H1 (cell line): ENCODE data around the gene RNF41. TPM values are rescaled to one million over a fixed set of nuclear protein-coding genes. Genes with fewer than 3 reads are reported as not detected.

Source experiments
- CTCF ChIA-PET: fragments of 300-600 bp; sonication (Branson Sonifier 250); formaldehyde crosslinking; loops from one replicate; lab custom pipeline; 2021; ENCODE audit not compliant: partially characterized antibody; lab: Charles Lee
- POLR2A ChIA-PET: fragments of 300-600 bp; sonication (Branson Sonifier 250); formaldehyde crosslinking; loops from one replicate; lab custom pipeline; 2021; ENCODE audit warnings: inconsistent platforms; ENCODE audit not compliant: partially characterized antibody; lab: Charles Lee
- DNase-seq, 2 experiments: peaks; one replicate each; pipeline versions ENCODE4 v3.0.0 to v3.0.0-alpha.2; 2010 to 2022; ENCODE audit warnings: low spot score in 2 of 2, low read depth in 1 of 2, mixed read lengths in 1 of 2
- FAIRE-seq: peaks from 2 replicates; lab custom pipeline; 2011; peaks lifted over from hg19 to GRCh38; lab: Jason Lieb, UNC
- H2AFZ ChIP-seq: 2 replicates; pipeline ENCODE4 v1.8.1; 2012; ENCODE audit warnings: low read length, inconsistent platforms
- H2AK5ac ChIP-seq: 2 replicates; pipeline ENCODE4 v1.6.1; 2013; ENCODE audit warnings: low read depth, low read length
- H2BK120ac ChIP-seq: replicated peaks from 2 replicates; pipeline ENCODE3; 2013; ENCODE audit warnings: low read depth, low read length, inconsistent platforms
- H2BK12ac ChIP-seq: 2 replicates; pipeline ENCODE4 v1.6.1; 2013; ENCODE audit warnings: low read depth, low read length
- H2BK15ac ChIP-seq: 2 replicates; pipeline ENCODE4 v1.6.1; 2013; ENCODE audit warnings: low read length
- H2BK20ac ChIP-seq: 2 replicates; pipeline ENCODE4 v1.6.1; 2013; ENCODE audit warnings: low read length
- H2BK5ac ChIP-seq: 2 replicates; pipeline ENCODE4 v1.6.1; 2013; ENCODE audit warnings: low read depth, low read length
- H3K14ac ChIP-seq: 2 replicates; pipeline ENCODE4 v1.6.1; 2013; ENCODE audit warnings: inconsistent platforms; ENCODE audit not compliant: insufficient read length
- H3K18ac ChIP-seq: 2 replicates; pipeline ENCODE4 v1.6.1; 2013; ENCODE audit warnings: low read length; ENCODE audit errors: extremely low read depth
- H3K23ac ChIP-seq: 2 replicates; pipeline ENCODE4 v1.6.1; 2013; ENCODE audit warnings: inconsistent platforms; ENCODE audit not compliant: insufficient read length
- H3K23me2 ChIP-seq: 2 replicates; pipeline ENCODE4 v1.6.1; 2013; ENCODE audit warnings: low read depth, low read length
- H3K27ac ChIP-seq: 2 replicates; pipeline ENCODE4 v1.6.1; 2011; ENCODE audit warnings: low read depth, low read length, inconsistent platforms
- H3K27me3 ChIP-seq, 4 experiments: replicated peaks in 1 of 4; 1 replicate in 1 of 4; 2 replicates in 3 of 4; pipeline versions ENCODE4 v1.6.1 to v1.8.1; 2011 to 2013; ENCODE audit warnings: low read length in 3 of 4, mild to moderate bottlenecking in 3 of 4, inconsistent platforms in 2 of 4, mixed read lengths in 2 of 4, moderate library complexity in 1 of 4; ENCODE audit not compliant: control insufficient read depth in 3 of 4, insufficient read depth in 3 of 4; ENCODE audit errors: extremely low read depth in 1 of 4
- H3K36me3 ChIP-seq, 4 experiments: 2 replicates each; pipeline versions ENCODE4 v1.6.1 to v1.8.1; 2011 to 2013; ENCODE audit warnings: mild to moderate bottlenecking in 4 of 4, low read length in 3 of 4, moderate library complexity in 2 of 4, control low read depth in 1 of 4, inconsistent platforms in 1 of 4; ENCODE audit not compliant: insufficient read depth in 4 of 4, control insufficient read depth in 2 of 4
- H3K4ac ChIP-seq: replicated peaks from 2 replicates; pipeline ENCODE3; 2013; ENCODE audit warnings: low read length, low read depth, mixed read lengths, inconsistent platforms; ENCODE audit not compliant: insufficient read length
- H3K4me1 ChIP-seq, 4 experiments: replicated peaks in 1 of 4; 1 replicate in 1 of 4; 2 replicates in 3 of 4; pipeline versions ENCODE4 v1.6.1 to v1.8.1; 2011 to 2013; ENCODE audit warnings: low read length in 3 of 4, inconsistent platforms in 2 of 4, mixed read lengths in 1 of 4; ENCODE audit not compliant: insufficient read depth in 4 of 4, control insufficient read depth in 3 of 4
- H3K4me2 ChIP-seq, 2 experiments: 2 replicates each; pipeline versions ENCODE4 v1.6.1 to v1.8.1; 2011 to 2013; ENCODE audit warnings: low read depth in 2 of 2, low read length in 2 of 2, control low read depth in 1 of 2, inconsistent platforms in 1 of 2, mild to moderate bottlenecking in 1 of 2; ENCODE audit not compliant: insufficient read depth in 1 of 2
- H3K4me3 ChIP-seq, 4 experiments: fragments of 200-600, 300-600 bp in 1 of 4; sonication (generic), shearing (Covaris generic), sonication (Bioruptor Twin) in 1 of 4; 2 replicates each; pipeline versions ENCODE4 v1.5.1 to v1.8.1; 2011 to 2016; ENCODE audit warnings: low read length in 4 of 4, low read depth in 3 of 4, control low read depth in 2 of 4, inconsistent platforms in 2 of 4, mild to moderate bottlenecking in 2 of 4, mixed read lengths in 1 of 4, moderate library complexity in 1 of 4; ENCODE audit not compliant: insufficient read depth in 2 of 4; ENCODE audit errors: extremely low read depth in 1 of 4
- H3K56ac ChIP-seq: replicated peaks from 2 replicates; pipeline ENCODE3; 2013; ENCODE audit warnings: low read depth, mild to moderate bottlenecking, mixed read lengths, low read length, inconsistent platforms; ENCODE audit not compliant: insufficient read length
- H3K79me1 ChIP-seq: 2 replicates; pipeline ENCODE4 v1.6.1; 2013; ENCODE audit warnings: low read depth, low read length, control low read depth
- H3K79me2 ChIP-seq, 2 experiments: 2 replicates each; pipeline versions ENCODE4 v1.6.1 to v1.8.1; 2012 to 2013; ENCODE audit warnings: low read length in 2 of 2, mild to moderate bottlenecking in 2 of 2, inconsistent platforms in 1 of 2; ENCODE audit not compliant: insufficient read depth in 2 of 2, control insufficient read depth in 1 of 2
- H3K9ac ChIP-seq, 4 experiments: replicated peaks in 1 of 4; 1 replicate in 1 of 4; 2 replicates in 3 of 4; pipeline versions ENCODE4 v1.6.1 to v1.8.1; 2011 to 2013; ENCODE audit warnings: low read depth in 3 of 4, low read length in 3 of 4, control low read depth in 2 of 4, mild to moderate bottlenecking in 2 of 4, moderate library complexity in 2 of 4, inconsistent platforms in 1 of 4; ENCODE audit errors: extremely low read depth in 1 of 4
- H3K9me3 ChIP-seq, 2 experiments: 2 replicates each; pipeline versions ENCODE4 v1.6.1 to v1.8.1; 2012 to 2013; ENCODE audit warnings: mild to moderate bottlenecking in 2 of 2, moderate library complexity in 2 of 2, control low read depth in 1 of 2, inconsistent platforms in 1 of 2, low read depth in 1 of 2, low read length in 1 of 2, mixed read lengths in 1 of 2; ENCODE audit not compliant: insufficient read depth in 2 of 2
- H4K20me1 ChIP-seq, 2 experiments: replicated peaks in 1 of 2; 2 replicates each; pipeline versions ENCODE3 to v1.8.1; 2011 to 2013; ENCODE audit warnings: inconsistent platforms in 2 of 2, low read length in 2 of 2, mild to moderate bottlenecking in 1 of 2; ENCODE audit not compliant: insufficient read depth in 2 of 2, control insufficient read depth in 1 of 2
- H4K5ac ChIP-seq: 2 replicates; pipeline ENCODE4 v1.6.1; 2013; ENCODE audit warnings: low read length, low read depth, mixed read lengths, inconsistent platforms; ENCODE audit not compliant: insufficient read length
- H4K8ac ChIP-seq: 2 replicates; pipeline ENCODE4 v1.8.0; 2013; ENCODE audit warnings: mild to moderate bottlenecking, moderate library complexity, low read length, inconsistent platforms; ENCODE audit not compliant: insufficient read depth; ENCODE audit errors: extremely low read depth
- H4K91ac ChIP-seq: replicated peaks from 2 replicates; pipeline ENCODE3; 2013; ENCODE audit warnings: low read length, mixed read lengths, inconsistent platforms; ENCODE audit not compliant: insufficient read length
- MAFK ChIP-seq: IDR thresholded peaks from 2 replicates; pipeline ENCODE4 v1.6.1; 2012; ENCODE audit warnings: low read depth, mild to moderate bottlenecking, improper control_type of control experiment, low read length
- POLR2AphosphoS5 ChIP-seq: IDR thresholded peaks from 2 replicates; pipeline ENCODE4 v1.6.1; 2011; ENCODE audit warnings: low read depth, low read length
- WGBS, 2 experiments: shearing (Covaris generic) in 1 of 2; methylation state at CpG; one replicate each; pipeline versions ENCODE4 v1.1.6 to v1.1.7; 2013 to 2015; ENCODE audit warnings: low lambda C conversion rate in 2 of 2, mixed read lengths in 2 of 2, inconsistent platforms in 1 of 2, low coverage in 1 of 2, missing lambda C conversion rate in 1 of 2; ENCODE audit not compliant: insufficient replicate concordance in 2 of 2, insufficient coverage in 1 of 2, insufficient read length in 1 of 2; ENCODE audit errors: extremely low coverage in 1 of 2, missing lambda C conversion rate in 1 of 2; 5-methylcytosine and 5-hydroxymethylcytosine counted together
- polyA plus RNA-seq, 7 experiments: library from polyadenylated mRNA; depleted of rRNA in 3 of 7; stranded (reverse) in 5 of 7; unstranded in 2 of 7; fragments of >200 nt in 5 of 7; fragments of 200-250 nt in 2 of 7; gene quantifications; 1 replicate in 5 of 7; 2 replicates in 1 of 7; 4 replicates in 1 of 7; pipeline versions ENCODE4 v1.2.1 to v1.2.3, GENCODE V29; 2011 to 2013; ENCODE audit warnings: missing spikeins in 2 of 7, mixed read lengths in 2 of 7
- total RNA-seq: library from RNA; stranded (reverse); fragmentation: NEBNext Ultra II Directional; extraction: Animal tissue kit (Norgen Biotek cat#: 25700); gene quantifications from 2 replicates; pipeline ENCODE4 v1.2.1, GENCODE V29; 2021

RNF41 gene
- total and polyA plus RNA-seq, 2 of the 8 experiments (the other 6 are each of a cell fraction or from before 2014, with no cell fraction given): 55.5 to 98.6 TPM

DNA sequence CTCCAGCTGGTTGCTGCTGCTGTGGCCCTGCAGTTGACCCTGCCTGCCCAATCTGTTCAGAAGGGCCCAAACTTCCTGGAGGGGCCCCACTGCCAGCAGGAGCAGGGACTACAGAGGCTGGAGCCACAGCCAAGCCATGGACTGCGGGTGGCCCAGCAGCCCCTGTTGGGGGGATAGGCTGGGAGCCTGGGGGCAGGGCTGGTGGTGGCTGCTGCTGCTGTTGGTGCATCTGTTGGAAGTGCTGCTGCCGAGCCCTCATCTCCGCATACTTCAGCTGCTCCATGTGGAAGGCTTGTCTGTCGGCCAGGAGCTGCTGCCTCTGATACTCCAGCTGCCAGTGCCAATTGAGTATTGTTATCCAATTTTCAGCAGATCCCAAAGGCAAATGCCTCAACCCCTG lies 56.4 kb downstream of the RNF41 start:
- 93% methylated on average over 4 of the region's 4 CpGs; no CpG with 5 or more reads in 1 of the 2 experiments for WGBS, 2 experiments
- Histone ChIP-seq H3K23ac (no peak overlapping the region), H3K4ac (no peak overlapping the region), H2BK5ac (no peak overlapping the region), H3K56ac (no peak overlapping the region), H3K4me1 (peaks cover 0 to 16% (median 7%) of the 10 kb centered on the region in 4 experiments; a peak in 6 of 7 replicates), H4K91ac (no peak overlapping the region), H3K18ac (no peak overlapping the region), H4K8ac (no peak overlapping the region), H3K27me3 (no peaks in the 10 kb centered on the region), H2BK120ac (no peak overlapping the region), H4K20me1 (peaks cover 4 to 11% of the 10 kb centered on the region in 2 experiments), H3K9ac (no peak overlapping the region), H4K5ac (no peak overlapping the region), H3K23me2 (peaks cover 1% of the 10 kb centered on the region; the same call in 1 of the 2 replicates), H2BK20ac (no peak overlapping the region), H2AFZ (no peak overlapping the region), H3K79me2 (peaks cover 0 to 3% of the 10 kb centered on the region in 2 experiments; a peak in 1 of 4 replicates), H3K4me2 (no peak overlapping the region), H2BK15ac (no peak overlapping the region), H3K27ac (no peak overlapping the region), H3K4me3 (no peak overlapping the region), H3K79me1 (no peaks in the 10 kb centered on the region), H3K9me3 (no peaks in the 10 kb centered on the region), H3K36me3 (peaks cover 38 to 86% (median 70%) of the 10 kb centered on the region in 4 experiments), H2AK5ac (no peak overlapping the region), H2BK12ac (no peak overlapping the region), H3K14ac (no peak overlapping the region)
- ChIA-PET CTCF (interaction anchor here (0.9 to 6.8 kb wide), 4 partner anchors 20 to 46 kb away, joined by 3 to 47 read pairs (median 5); partner anchors contain the start of genes ESYT1 and ZC3H10), POLR2A (interaction anchor here (0.7 to 15.6 kb wide), 6 partner anchors 9 to 56 kb away, joined by 3 to 656 read pairs (median 5); partner anchors contain the start of genes RNF41 and SMARCC2)
- FAIRE-seq (no peak), DNase-seq (no peak)
- TF ChIP-seq POLR2AphosphoS5 (peak; percentile 74), MAFK (no peak)
